H1 (cell line): ENCODE data around the gene ADAM21. TPM values are rescaled to one million over a fixed set of nuclear protein-coding genes. Genes with fewer than 3 reads are reported as not detected.

Source experiments
- ATF3 ChIP-seq: IDR thresholded peaks from 2 replicates; pipeline ENCODE4 v1.6.1; 2011; ENCODE audit warnings: low read depth, mild to moderate bottlenecking, low read length; ENCODE audit not compliant: insufficient read depth
- BRCA1 ChIP-seq: IDR thresholded peaks from 2 replicates; pipeline ENCODE4 v1.6.1; 2012; ENCODE audit warnings: low read depth, low read length, improper control_type of control experiment
- CHD1 ChIP-seq: IDR thresholded peaks from 2 replicates; pipeline ENCODE4 v1.6.1; 2012; ENCODE audit warnings: low read depth, low read length, improper control_type of control experiment
- EGR1 ChIP-seq: IDR thresholded peaks from 2 replicates; pipeline ENCODE4 v1.6.1; 2011; ENCODE audit warnings: low read depth, low read length, borderline replicate concordance
- EP300 ChIP-seq, 2 experiments: IDR thresholded peaks; 1 replicate in 1 of 2; 2 replicates in 1 of 2; pipeline ENCODE4 v1.6.1; 2011 to 2012; ENCODE audit warnings: low read depth in 2 of 2, low read length in 2 of 2, mild to moderate bottlenecking in 2 of 2, borderline replicate concordance in 1 of 2, inconsistent platforms in 1 of 2, moderate library complexity in 1 of 2
- GABPA ChIP-seq: IDR thresholded peaks from 2 replicates; pipeline ENCODE4 v1.6.1; 2011; ENCODE audit warnings: mild to moderate bottlenecking, low read length, moderate library complexity, borderline replicate concordance; ENCODE audit not compliant: insufficient read depth
- JUND ChIP-seq: IDR thresholded peaks from 2 replicates; pipeline ENCODE4 v1.6.1; 2011; ENCODE audit warnings: mild to moderate bottlenecking, improper control_type of control experiment, low read length
- KDM1A ChIP-seq: fragments of 200-600, 300-600 bp; sonication (generic); IDR thresholded peaks from 2 replicates; pipeline ENCODE4 v1.7.1; 2016; ENCODE audit warnings: mild to moderate bottlenecking, low read length, borderline replicate concordance
- KDM5A ChIP-seq: fragments of 200-600 bp; IDR thresholded peaks from 2 replicates; pipeline ENCODE4 v1.7.1; 2012; ENCODE audit warnings: mild to moderate bottlenecking, low read length, inconsistent platforms, mixed read lengths
- RBBP5 ChIP-seq: IDR thresholded peaks from 2 replicates; pipeline ENCODE4 v1.7.1; 2012; ENCODE audit warnings: low read depth, mild to moderate bottlenecking, inconsistent platforms, low read length, moderate library complexity, borderline replicate concordance
- RXRA ChIP-seq: IDR thresholded peaks from 2 replicates; pipeline ENCODE4 v1.6.1; 2011; ENCODE audit warnings: low read depth, mild to moderate bottlenecking, low read length, moderate library complexity; ENCODE audit not compliant: insufficient read depth
- SAP30 ChIP-seq: fragments of 300-600 bp; sonication (generic); IDR thresholded peaks from 2 replicates; pipeline ENCODE4 v1.7.1; 2012; ENCODE audit warnings: low read length, moderate library complexity, mild to moderate bottlenecking, inconsistent platforms; ENCODE audit not compliant: insufficient read depth, insufficient replicate concordance
- SIRT6 ChIP-seq: IDR thresholded peaks from one replicate; pipeline ENCODE4 v1.7.1; 2012; ENCODE audit warnings: low read length, inconsistent platforms
- ZNF274 ChIP-seq: IDR thresholded peaks from 2 replicates; pipeline ENCODE4 v1.7.0; 2012; ENCODE audit warnings: low read length, borderline replicate concordance; ENCODE audit errors: extremely low read depth
- polyA plus RNA-seq, 7 experiments: library from polyadenylated mRNA; depleted of rRNA in 3 of 7; stranded (reverse) in 5 of 7; unstranded in 2 of 7; fragments of >200 nt in 5 of 7; fragments of 200-250 nt in 2 of 7; gene quantifications; 1 replicate in 5 of 7; 2 replicates in 1 of 7; 4 replicates in 1 of 7; pipeline versions ENCODE4 v1.2.1 to v1.2.3, GENCODE V29; 2011 to 2013; ENCODE audit warnings: missing spikeins in 2 of 7, mixed read lengths in 2 of 7
- total RNA-seq: library from RNA; stranded (reverse); fragmentation: NEBNext Ultra II Directional; extraction: Animal tissue kit (Norgen Biotek cat#: 25700); gene quantifications from 2 replicates; pipeline ENCODE4 v1.2.1, GENCODE V29; 2021

The ADAM21 gene
- total and polyA plus RNA-seq, 2 of the 8 experiments (the other 6 are each of a cell fraction or from before 2014, with no cell fraction given), result 0.09 TPM; not detected in 1

GRCh38 chr14:70416725-70417349 lies 35.1 kb upstream of the ADAM21 start, which contains the start of gene SYNJ2BP (continued):
- no peak for TF ChIP-seq ATF3
- TF ChIP-seq RBBP5, result peak; percentile 71; the same call in 1 of the 2 replicates
- no peak for TF ChIP-seq BRCA1
- no peak for TF ChIP-seq SIRT6
- TF ChIP-seq JUND, result no peak
- TF ChIP-seq KDM5A, result no peak
- TF ChIP-seq RXRA, result no peak
- no peak; a peak in 1 of 3 replicates for TF ChIP-seq EP300 (IDR thresholded peaks at IDR 0.05; ENCODE audit: borderline replicate concordance in 1 of 2, low read depth in 2 of 2, low read length in 2 of 2)
- TF ChIP-seq SAP30, result peak; percentile 55
- 0 out of 2 replicates have a peak, but pooled peaks have one; percentile 28 for TF ChIP-seq KDM1A
- TF ChIP-seq CHD1, result no peak
- no peak for TF ChIP-seq EGR1
- peak; percentile 91; the same call in 1 of the 2 replicates for TF ChIP-seq GABPA
- TF ChIP-seq ZNF274, result no peak
